Fibroblast of peridontal ligament (primary cell): Measurements from ENCODE around the gene ZBTB16.

Experiments used
- DNase-seq: peaks from one replicate; pipeline ENCODE4 v3.0.0-alpha.2; 2010; ENCODE audit errors: extremely low read depth

Gene ZBTB16

DNA sequence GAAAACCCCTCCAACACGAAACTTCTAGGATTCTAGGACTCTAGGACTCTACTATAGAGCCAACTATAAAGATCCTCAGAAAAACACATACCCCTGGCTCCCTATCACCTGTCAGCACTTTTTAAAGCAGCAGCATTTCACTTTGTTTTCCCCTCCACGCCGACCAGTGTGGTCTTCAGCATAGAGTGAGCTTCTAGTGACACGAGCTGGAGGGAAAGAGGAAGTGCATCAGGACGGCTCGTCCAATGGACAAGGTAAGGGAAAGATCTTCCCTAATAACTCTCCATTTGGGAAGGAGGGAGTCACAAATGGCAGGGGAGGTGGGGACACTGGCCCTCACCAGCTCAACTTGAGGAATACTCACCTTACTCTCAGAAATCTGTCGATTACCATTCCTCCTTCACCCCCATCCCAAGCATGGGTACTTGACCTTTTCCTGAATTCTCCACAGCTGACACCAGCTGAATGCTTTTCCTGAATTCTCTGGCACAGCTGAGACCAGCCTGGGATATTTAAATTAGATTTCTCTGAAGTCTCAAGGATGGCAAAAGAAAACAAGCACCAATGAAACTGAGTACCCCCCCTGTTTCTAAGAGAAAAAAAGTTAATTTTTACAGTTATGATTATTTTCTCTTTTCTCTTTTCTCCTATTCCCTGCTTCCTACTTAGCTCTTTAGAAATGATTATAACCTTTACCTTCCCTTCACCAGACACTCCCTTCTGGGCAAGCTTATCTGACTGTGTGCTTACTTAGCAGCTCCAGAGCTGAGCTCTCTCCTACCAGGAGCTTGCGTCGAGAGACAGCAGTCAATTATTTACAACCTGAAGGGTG is 203.4 kb downstream of the ZBTB16 start:
- DNase-seq = peak; percentile 58

DNA sequence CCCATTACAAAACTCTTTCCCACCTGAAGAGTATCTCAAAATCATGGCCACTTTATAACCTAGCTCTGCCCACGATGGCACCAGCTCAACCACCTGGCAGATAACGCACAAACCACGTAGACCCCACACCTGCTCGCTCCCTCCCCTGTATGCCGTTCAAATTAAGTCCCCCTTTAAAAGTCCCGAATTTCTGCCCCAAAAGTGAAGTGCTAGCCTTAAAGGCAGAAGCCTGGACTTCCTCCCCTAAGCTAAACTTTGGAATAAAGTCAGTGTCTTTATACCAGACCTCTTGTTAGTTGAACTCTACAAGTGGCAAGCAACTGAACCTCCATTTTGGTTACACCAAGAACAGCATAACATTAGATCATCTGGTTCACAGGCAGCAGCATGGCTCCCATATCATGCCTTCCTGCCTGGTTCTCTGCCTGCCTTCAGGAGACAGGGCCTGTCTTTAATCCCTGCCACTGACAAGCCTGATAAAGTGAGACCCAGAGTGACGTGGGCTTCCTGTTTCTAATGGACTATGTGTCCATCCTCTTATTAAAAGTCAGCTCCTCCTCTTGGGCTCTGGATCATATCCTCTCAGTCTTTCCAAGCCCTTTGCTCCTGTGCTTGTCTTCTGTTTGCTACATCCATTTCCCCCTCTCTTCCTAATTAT is 204.1 kb downstream of the ZBTB16 start:
- no peak for DNase-seq

- DNase-seq = no peak
Observed at GRCh38 chr11:114264381-114264780, 204.9 kb downstream of the ZBTB16 start.

DNA sequence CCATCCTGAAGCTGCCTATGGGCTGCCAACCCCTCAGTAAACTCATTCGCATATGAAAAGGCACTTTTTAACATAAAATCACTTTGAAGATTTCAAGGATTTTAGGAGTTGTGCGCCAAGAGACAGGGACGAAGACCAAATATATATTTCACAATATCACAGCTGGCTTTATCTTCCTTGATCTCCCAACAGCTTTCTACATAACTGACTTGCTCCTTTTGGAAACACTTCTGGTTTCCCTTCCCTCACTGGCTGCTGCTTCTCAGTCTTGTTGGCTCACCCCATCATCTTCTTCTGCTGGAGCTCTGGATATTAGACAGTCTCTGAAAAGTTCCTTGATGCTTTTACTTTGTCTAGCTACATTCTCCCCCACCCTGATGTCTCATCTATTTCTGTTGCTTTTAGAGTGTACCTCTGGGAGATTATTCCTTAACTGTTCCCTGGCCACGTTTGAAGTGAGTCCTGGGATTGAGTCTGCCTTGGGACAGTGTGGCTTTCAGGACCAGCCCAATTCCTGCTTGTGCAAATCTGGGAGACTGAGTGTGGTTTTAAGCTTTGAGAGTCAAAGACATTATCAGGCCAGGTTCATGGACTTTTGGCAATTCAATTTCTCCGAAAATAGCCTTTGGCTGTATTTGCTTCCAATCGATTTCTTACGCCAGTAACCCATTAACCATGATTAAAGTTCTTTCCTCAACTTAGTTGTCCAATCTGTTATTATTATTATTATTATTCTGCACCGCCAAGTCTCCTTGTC is 205.8 kb downstream of the ZBTB16 start:
- DNase-seq = no peak

GRCh38 chr11:114269498-114269897 is 210.0 kb downstream of the ZBTB16 start:
- DNase-seq = no peak

DNA sequence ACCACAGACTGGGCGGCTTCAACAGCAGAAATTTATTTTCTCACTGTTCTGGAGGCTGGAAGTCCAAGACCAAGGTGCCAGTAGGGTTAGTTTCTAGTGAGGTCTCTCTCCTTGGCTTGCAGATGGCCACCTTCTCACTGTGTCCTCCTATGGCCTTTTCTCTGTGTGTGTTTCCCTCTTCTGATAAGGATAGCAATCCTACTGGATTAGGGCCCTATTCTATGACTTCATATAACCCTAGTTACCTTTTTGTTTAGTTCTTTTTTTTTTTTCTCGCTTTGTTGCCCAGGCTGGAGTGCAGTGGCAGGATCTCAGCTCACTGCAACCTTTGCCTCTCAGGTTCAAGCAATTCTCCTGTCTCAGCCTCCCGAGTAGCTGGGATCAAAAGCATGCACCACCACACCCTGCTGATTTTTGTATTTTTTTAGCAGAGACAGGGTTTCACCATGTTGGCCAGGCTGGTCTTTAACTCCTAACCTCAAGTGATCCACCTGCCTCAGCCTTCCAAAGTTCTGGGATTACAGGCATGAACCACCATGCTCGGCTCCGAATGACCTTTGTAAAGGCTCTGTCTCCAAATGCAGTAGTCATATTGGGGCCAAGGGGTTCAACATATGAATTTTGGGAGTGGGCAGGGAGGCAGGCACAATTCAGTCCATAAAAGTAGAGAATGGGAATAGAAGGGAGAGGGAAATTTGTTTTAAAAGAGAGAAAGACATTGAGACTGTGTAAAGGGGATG is 211.2 kb downstream of the ZBTB16 start:
- no peak for DNase-seq

GRCh38 chr11:114271316-114271715 is 211.8 kb downstream of the ZBTB16 start:
- DNase-seq = no peak

DNA sequence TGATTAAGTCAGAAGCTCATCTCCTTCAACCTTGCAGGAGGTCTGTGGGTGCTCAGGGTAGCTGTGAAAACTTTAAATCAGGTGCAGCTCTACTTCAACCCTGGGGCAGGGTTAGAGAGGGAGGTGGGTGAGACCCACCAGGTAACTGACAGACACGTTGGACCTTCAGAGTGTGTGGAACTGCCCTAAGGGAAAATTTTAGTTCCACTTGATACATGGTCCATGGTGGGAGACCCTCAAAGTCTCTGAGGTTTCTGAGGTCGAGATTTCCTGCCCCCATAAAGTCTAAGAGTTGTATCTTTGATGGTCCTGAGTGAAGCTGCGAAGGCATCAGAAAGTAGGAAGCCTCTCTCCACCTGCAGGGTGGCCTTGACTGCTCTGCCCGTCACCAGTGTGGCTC is 212.8 kb downstream of the ZBTB16 start:
- no peak for DNase-seq

GRCh38 chr11:114273071-114273470 is 213.6 kb downstream of the ZBTB16 start:
- DNase-seq = no peak

- DNase-seq = no peak
Observed at GRCh38 chr11:114273890-114274635, 214.6 kb downstream of the ZBTB16 start.

- no peak for DNase-seq
Observed at GRCh38 chr11:114274637-114275036, 215.1 kb downstream of the ZBTB16 start.

GRCh38 chr11:114275280-114275679 is 215.8 kb downstream of the ZBTB16 start:
- no peak for DNase-seq

- DNase-seq = no peak
Observed at GRCh38 chr11:114276077-114276476, 216.6 kb downstream of the ZBTB16 start.

GRCh38 chr11:114277637-114278341 is 218.3 kb downstream of the ZBTB16 start:
- no peak for DNase-seq

DNA sequence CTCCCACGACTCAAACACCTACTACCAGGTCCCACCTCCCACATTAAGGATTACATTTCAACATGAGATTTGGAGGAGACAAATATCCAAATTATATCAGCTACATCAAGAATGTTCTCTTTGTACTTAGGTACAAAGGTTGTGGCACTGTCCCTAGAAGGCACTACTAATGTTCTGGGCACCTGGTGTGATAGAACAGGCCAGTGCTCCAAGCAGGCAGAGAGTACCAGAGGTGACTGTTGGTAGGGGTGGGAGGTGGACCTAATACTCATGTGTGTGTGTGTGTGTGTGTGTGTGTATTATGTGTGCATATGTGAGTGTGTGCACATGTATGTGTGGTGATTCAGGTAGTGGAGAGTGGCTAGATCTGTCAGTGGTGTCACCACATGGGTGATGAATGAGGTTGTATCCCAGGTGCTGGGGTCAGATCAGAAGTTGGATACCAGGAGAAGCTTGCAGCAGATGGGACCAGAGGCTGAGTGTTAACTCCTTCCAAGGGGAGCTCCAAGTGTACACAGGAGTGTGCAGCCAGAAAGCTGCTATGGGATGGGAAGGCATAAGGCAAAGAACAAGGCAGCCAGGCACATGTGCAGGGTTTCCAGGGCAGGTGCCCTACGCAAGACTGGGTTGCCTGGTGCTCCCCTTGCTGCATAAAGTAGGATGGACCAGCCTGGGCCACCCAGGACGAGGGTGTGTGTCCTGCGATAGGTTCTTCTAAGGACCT is 219.0 kb downstream of the ZBTB16 start:
- no peak for DNase-seq

- DNase-seq = peak; percentile 69
Observed at GRCh38 chr11:114279792-114280546, 220.5 kb downstream of the ZBTB16 start.

DNA sequence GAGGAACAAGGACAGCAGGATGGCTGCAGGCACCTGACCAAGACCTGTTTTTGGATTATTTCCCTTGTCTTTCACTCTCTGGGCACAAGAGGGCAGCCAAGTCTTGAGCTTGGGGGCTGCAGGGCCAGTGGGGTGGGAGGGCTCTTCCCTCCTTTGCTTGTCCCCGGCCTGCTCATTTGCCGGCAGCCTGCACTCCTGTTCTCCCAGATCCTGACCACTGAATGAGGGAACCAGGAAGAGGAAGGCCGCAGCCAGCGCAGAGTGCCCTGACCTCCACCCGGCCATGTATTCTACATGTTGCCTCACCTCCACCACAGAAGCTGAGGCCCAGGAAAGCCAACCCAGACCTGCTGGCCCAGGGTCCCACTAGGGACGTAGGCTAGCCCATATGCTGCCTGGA is 221.2 kb downstream of the ZBTB16 start:
- DNase-seq = peak; percentile 85

DNA sequence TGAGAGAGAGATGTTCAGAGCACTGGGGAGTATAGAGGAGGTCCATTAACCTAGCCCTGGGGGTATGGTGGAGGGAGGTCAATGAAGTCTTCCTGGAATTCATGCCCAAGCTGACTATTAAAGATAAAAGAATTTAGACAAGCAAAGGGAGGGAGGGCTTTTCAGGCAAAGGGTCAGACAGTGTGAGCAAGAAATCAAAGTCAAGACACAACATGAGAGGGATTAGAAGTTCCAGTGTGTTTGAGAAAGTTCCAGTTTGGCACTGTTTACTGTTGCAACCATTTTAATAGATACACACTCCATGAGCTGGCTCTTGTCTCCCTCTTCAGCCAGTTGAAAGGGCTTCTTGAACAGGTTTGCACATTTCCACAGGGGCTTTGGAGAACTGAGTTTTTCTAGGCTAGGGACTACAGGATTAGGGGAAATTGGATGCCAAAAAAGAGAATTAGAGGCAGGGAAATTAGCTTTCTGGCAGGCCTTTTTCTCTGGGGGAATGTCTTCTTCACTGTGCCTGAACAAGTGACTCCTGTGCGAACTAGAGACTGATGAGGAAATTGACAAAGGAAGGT is 222.0 kb downstream of the ZBTB16 start:
- DNase-seq = no peak

GRCh38 chr11:114282488-114282887 is 223.0 kb downstream of the ZBTB16 start:
- no peak for DNase-seq
